HCT116 (cell line): ENCODE measurements around the gene AP1G1. TPM values are rescaled to one million over a fixed set of nuclear protein-coding genes. Genes with fewer than 3 reads are reported as not detected.

ENCODE experiments used
- ATAC-seq: fragments of 200-7000 bp; cut with Tn5 transposase; 2 replicates; pipeline ENCODE4 v1.9.1; 2020; ENCODE audit warnings: mild to moderate bottlenecking, moderate library complexity
- BruUV-seq: library from RNA; stranded (reverse); fragments of 400-500 nt; replicated peaks from 2 replicates; lab custom pipeline; 2021; lab: Mats Ljungman, UMichigan
- CTCF ChIA-PET: fragments of 300-600 bp; sonication (Branson Sonifier 250); formaldehyde crosslinking; loops from one replicate; lab custom pipeline; 2021; ENCODE audit warnings: antibody characterized with exemption; lab: Charles Lee
- POLR2A ChIA-PET: fragments of 300-600, 350-600 bp; sonication (Branson Sonifier 250); formaldehyde crosslinking; loops from one replicate; lab custom pipeline; 2021; ENCODE audit warnings: antibody characterized with exemption; lab: Charles Lee
- RAD21 ChIA-PET, 2 experiments: fragments of 300-600 bp; sonication (Branson Sonifier 250); formaldehyde crosslinking; loops; one replicate each; lab custom pipeline; 2023; ENCODE audit warnings: low total read pairs in 2 of 2; ENCODE audit not compliant: uncharacterized antibody in 2 of 2, unreplicated experiment in 2 of 2, low non-redundant PET in 1 of 2; lab: Charles Lee
- DNase-seq: peaks from one replicate; pipeline ENCODE4 v3.0.0-alpha.2; 2010; ENCODE audit warnings: low read depth, low spot score
- H2AFZ ChIP-seq: fragments of 200-600 bp; shearing (Covaris generic), sonication (generic); 2 replicates; pipeline ENCODE4 v1.6.1; 2017; ENCODE audit warnings: low read depth, mixed run types, mixed read lengths, antibody characterized with exemption, low read length; ENCODE audit not compliant: poor library complexity, severe bottlenecking
- H3K27ac ChIP-seq: 2 replicates; pipeline ENCODE4 v1.5.1; 2012; ENCODE audit warnings: low read depth, low read length
- H3K27me3 ChIP-seq: fragments of 200-600 bp; sonication (generic); 2 replicates; pipeline ENCODE4 v1.6.1; 2016; ENCODE audit warnings: mixed run types, low read length, mixed read lengths; ENCODE audit not compliant: insufficient read depth
- H3K36me3 ChIP-seq, 2 experiments: fragments of 200-500 bp in 1 of 2; fragments of 200-600 bp in 1 of 2; sonication (Bioruptor generic) in 1 of 2; sonication (generic) in 1 of 2; 2 replicates each; pipeline versions ENCODE4 v1.5.1 to v1.6.1; 2014 to 2016; ENCODE audit warnings: low read length in 2 of 2, inconsistent platforms in 1 of 2, mixed read lengths in 1 of 2, mixed run types in 1 of 2; ENCODE audit not compliant: insufficient read depth in 2 of 2, control insufficient read depth in 1 of 2
- H3K4me1 ChIP-seq, 2 experiments: fragments of 200-600 bp in 1 of 2; sonication (generic) in 1 of 2; 2 replicates each; pipeline versions ENCODE4 v1.5.1 to v1.6.1; 2012 to 2017; ENCODE audit warnings: low read length in 2 of 2, inconsistent platforms in 1 of 2, mild to moderate bottlenecking in 1 of 2, mixed read lengths in 1 of 2, mixed run types in 1 of 2, moderate library complexity in 1 of 2; ENCODE audit not compliant: insufficient read depth in 2 of 2, control insufficient read depth in 1 of 2
- H3K4me2 ChIP-seq: fragments of 200-600 bp; sonication (generic); 2 replicates; pipeline ENCODE4 v1.6.1; 2017; ENCODE audit warnings: mixed run types, low read length, mixed read lengths
- H3K4me3 ChIP-seq, 2 experiments: fragments of 200-600 bp in 1 of 2; sonication (generic) in 1 of 2; replicated peaks in 1 of 2; 2 replicates each; pipeline ENCODE4 v1.5.1; 2011 to 2016; ENCODE audit warnings: low read length in 2 of 2, control low read depth in 1 of 2, low read depth in 1 of 2, mild to moderate bottlenecking in 1 of 2, mixed read lengths in 1 of 2, mixed run types in 1 of 2
- H3K79me2 ChIP-seq: fragments of 200-600 bp; sonication (generic); 2 replicates; pipeline ENCODE4 v1.6.1; 2017; ENCODE audit warnings: mild to moderate bottlenecking, mixed run types, low read length, moderate library complexity, mixed read lengths; ENCODE audit not compliant: insufficient read depth
- H3K9ac ChIP-seq: fragments of 200-600 bp; sonication (generic); 2 replicates; pipeline ENCODE4 v1.6.1; 2016; ENCODE audit warnings: low read length, mixed read lengths
- H3K9me2 ChIP-seq: fragments of 200-600 bp; sonication (generic), shearing (Covaris generic); 2 replicates; pipeline ENCODE4 v1.6.1; 2017; ENCODE audit warnings: mixed run types, mild to moderate bottlenecking, moderate library complexity; ENCODE audit not compliant: insufficient read depth
- H3K9me3 ChIP-seq, 2 experiments: fragments of 200-500 bp in 1 of 2; fragments of 200-600 bp in 1 of 2; sonication (Bioruptor generic) in 1 of 2; sonication (generic) in 1 of 2; 2 replicates each; pipeline ENCODE4 v1.6.1; 2014 to 2017; ENCODE audit warnings: low read length in 2 of 2, mixed read lengths in 2 of 2, inconsistent platforms in 1 of 2, low read depth in 1 of 2, mild to moderate bottlenecking in 1 of 2, mixed run types in 1 of 2, moderate library complexity in 1 of 2; ENCODE audit not compliant: control insufficient read depth in 1 of 2, insufficient read depth in 1 of 2
- H4K20me1 ChIP-seq: fragments of 200-600 bp; sonication (generic), shearing (Covaris generic); 2 replicates; pipeline ENCODE4 v1.6.1; 2017; ENCODE audit warnings: mixed run types, mild to moderate bottlenecking, moderate library complexity; ENCODE audit not compliant: insufficient read depth
- CEBPB ChIP-seq: IDR thresholded peaks from 2 replicates; pipeline ENCODE4 v1.6.1; 2012; ENCODE audit warnings: low read depth
- EGR1 ChIP-seq: IDR thresholded peaks from 2 replicates; pipeline ENCODE4 v1.6.1; 2012; ENCODE audit warnings: low read depth
- ELF1 ChIP-seq: IDR thresholded peaks from 2 replicates; pipeline ENCODE4 v1.6.1; 2012; ENCODE audit warnings: low read depth, borderline replicate concordance
- EZH2 ChIP-seq: fragments of 200-600 bp; sonication (generic); IDR thresholded peaks from 2 replicates; pipeline ENCODE4 v1.6.1; 2017; ENCODE audit warnings: antibody characterized with exemption, mixed run types
- EZH2phosphoT487 ChIP-seq: fragments of 200-600 bp; IDR thresholded peaks from 2 replicates; pipeline ENCODE4 v1.6.1; 2018; ENCODE audit warnings: antibody characterized with exemption, borderline replicate concordance
- JUND ChIP-seq: IDR thresholded peaks from 2 replicates; pipeline ENCODE4 v1.6.1; 2012
- POLR2A ChIP-seq: IDR thresholded peaks from 2 replicates; pipeline ENCODE4 v1.7.0; 2011; ENCODE audit warnings: borderline replicate concordance; ENCODE audit not compliant: insufficient read depth, insufficient read length; ENCODE audit errors: extremely low read depth
- RAD21 ChIP-seq: IDR thresholded peaks from 2 replicates; pipeline ENCODE4 v1.6.1; 2012; ENCODE audit warnings: low read depth, mild to moderate bottlenecking
- SP1 ChIP-seq: IDR thresholded peaks from 2 replicates; pipeline ENCODE4 v1.6.1; 2012; ENCODE audit warnings: low read depth
- ZFX ChIP-seq: fragments of 450-650 bp; IDR thresholded peaks from 2 replicates; pipeline ENCODE4 v1.6.1; 2017
- intact Hi-C: fragments of 100-400 bp; cut with micrococcal nuclease; formaldehyde crosslinking; loops from 2 replicates; pipeline ENCODE4 v1.10.0; 2022
- total RNA-seq: library from RNA; stranded (reverse); gene quantifications from one replicate; pipeline ENCODE4 v1.2.1, GENCODE V29; 2021; ENCODE audit not compliant: unreplicated experiment
- TF ChIP-seq, protein P1 (sequence below): IDR thresholded peaks from 2 replicates; pipeline ENCODE4 v1.6.1; 2011; ENCODE audit warnings: mild to moderate bottlenecking, low read length, moderate library complexity; ENCODE audit not compliant: insufficient replicate concordance; ENCODE audit errors: extremely low read depth
- TF ChIP-seq, protein P2 (sequence below): IDR thresholded peaks from 2 replicates; pipeline ENCODE4 v1.6.1; 2012; ENCODE audit warnings: low read depth
- TF ChIP-seq, protein P3 (sequence below): IDR thresholded peaks from 2 replicates; pipeline ENCODE4 v1.6.1; 2012

AP1G1 gene
- total RNA-seq, 1 experiment from 2014 or later, result 70.2 TPM

DNA sequence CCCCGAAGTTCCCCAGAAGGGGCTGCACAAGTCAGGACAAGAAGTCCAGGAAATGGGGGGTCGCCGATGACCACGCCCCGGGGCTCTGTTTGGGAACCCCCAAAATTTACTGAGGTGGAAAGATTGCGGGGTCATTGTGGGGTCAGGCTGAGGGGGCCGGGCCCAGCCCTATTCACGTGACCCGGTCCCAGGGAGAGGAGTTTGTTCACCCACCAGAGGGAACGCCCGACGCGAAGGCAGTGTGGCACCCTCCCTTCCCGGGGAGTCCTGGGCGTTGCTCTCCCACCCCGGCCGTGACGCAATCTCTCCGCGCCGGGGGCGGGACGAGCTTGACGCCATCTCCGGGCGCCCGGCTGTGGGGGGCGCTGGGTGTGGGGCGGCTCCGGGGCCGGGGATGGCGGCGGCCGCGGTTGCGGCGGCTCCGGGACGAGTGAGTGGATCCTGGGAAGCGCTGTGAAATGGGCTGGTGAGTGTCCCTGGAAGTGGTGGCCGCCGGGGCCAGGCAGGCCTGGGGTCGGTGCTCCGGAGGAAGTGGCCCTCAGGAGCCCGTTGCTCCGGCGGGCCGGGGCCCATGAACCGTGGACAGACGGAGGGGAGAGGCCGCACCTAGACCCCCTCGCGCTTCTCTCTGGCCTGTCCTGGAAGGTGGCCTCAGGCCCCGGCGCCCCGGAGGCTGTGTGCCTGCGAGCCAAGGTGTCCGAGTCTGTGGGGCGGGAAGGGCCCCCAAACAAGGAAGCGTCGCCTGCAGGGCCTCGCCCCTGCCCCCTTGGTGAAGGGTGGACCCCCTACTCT is 37.2 kb upstream of the AP1G1 start, which contains the start of gene ATXN1L (continued):
- TF ChIP-seq, protein P1, sequence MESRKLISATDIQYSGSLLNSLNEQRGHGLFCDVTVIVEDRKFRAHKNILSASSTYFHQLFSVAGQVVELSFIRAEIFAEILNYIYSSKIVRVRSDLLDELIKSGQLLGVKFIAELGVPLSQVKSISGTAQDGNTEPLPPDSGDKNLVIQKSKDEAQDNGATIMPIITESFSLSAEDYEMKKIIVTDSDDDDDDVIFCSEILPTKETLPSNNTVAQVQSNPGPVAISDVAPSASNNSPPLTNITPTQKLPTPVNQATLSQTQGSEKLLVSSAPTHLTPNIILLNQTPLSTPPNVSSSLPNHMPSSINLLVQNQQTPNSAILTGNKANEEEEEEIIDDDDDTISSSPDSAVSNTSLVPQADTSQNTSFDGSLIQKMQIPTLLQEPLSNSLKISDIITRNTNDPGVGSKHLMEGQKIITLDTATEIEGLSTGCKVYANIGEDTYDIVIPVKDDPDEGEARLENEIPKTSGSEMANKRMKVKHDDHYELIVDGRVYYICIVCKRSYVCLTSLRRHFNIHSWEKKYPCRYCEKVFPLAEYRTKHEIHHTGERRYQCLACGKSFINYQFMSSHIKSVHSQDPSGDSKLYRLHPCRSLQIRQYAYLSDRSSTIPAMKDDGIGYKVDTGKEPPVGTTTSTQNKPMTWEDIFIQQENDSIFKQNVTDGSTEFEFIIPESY, result no peak
- TF ChIP-seq EGR1, result peak; percentile 42; the same call in 1 of the 2 replicates
- TF ChIP-seq CEBPB, result peak; percentile 68
- TF ChIP-seq EZH2, result no peak
- TF ChIP-seq, protein P2, sequence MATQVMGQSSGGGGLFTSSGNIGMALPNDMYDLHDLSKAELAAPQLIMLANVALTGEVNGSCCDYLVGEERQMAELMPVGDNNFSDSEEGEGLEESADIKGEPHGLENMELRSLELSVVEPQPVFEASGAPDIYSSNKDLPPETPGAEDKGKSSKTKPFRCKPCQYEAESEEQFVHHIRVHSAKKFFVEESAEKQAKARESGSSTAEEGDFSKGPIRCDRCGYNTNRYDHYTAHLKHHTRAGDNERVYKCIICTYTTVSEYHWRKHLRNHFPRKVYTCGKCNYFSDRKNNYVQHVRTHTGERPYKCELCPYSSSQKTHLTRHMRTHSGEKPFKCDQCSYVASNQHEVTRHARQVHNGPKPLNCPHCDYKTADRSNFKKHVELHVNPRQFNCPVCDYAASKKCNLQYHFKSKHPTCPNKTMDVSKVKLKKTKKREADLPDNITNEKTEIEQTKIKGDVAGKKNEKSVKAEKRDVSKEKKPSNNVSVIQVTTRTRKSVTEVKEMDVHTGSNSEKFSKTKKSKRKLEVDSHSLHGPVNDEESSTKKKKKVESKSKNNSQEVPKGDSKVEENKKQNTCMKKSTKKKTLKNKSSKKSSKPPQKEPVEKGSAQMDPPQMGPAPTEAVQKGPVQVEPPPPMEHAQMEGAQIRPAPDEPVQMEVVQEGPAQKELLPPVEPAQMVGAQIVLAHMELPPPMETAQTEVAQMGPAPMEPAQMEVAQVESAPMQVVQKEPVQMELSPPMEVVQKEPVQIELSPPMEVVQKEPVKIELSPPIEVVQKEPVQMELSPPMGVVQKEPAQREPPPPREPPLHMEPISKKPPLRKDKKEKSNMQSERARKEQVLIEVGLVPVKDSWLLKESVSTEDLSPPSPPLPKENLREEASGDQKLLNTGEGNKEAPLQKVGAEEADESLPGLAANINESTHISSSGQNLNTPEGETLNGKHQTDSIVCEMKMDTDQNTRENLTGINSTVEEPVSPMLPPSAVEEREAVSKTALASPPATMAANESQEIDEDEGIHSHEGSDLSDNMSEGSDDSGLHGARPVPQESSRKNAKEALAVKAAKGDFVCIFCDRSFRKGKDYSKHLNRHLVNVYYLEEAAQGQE, result no peak

DNA sequence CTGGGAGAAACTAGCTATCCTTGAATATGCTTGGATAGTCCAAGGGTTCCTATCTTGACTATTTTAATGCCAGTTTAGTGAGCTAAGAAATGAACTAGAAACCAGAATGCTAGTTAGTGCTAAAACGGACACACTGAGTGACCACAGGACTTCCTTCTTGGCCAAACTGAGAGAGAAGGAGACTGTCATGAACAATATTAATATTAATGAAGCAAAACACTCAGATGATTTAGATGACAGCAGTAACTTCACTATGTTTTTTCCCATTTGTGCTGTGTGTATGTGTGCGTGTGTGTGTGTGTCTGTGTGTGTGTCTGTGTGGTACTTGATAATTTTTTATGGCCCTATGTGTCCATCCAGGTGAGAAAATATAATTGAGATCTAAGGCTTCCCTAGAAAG is 34.9 kb upstream of the AP1G1 start:
- Histone ChIP-seq H3K9me2 (no peaks in the 10 kb centered on the region), H3K36me3 (0 out of 4 replicates have a peak, but pooled peaks cover 0 to 9% of the 10 kb centered on the region in 2 experiments)
- DNase-seq (no peak), ATAC-seq (no peak)
- no TSS peak for BruUV-seq
- no peak for TF ChIP-seq CEBPB
- TF ChIP-seq EZH2, result no peak
- no peak for TF ChIP-seq JUND
- TF ChIP-seq, protein P1, result no peak
- TF ChIP-seq RAD21, result no peak
- TF ChIP-seq EGR1, result no peak
- TF ChIP-seq POLR2A, result no peak
- TF ChIP-seq, protein P3, sequence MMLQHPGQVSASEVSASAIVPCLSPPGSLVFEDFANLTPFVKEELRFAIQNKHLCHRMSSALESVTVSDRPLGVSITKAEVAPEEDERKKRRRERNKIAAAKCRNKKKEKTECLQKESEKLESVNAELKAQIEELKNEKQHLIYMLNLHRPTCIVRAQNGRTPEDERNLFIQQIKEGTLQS, result no peak
- TF ChIP-seq ELF1, result no peak
- no peak for TF ChIP-seq SP1
- TF ChIP-seq ZFX, result no peak
- TF ChIP-seq EZH2phosphoT487, result no peak
- TF ChIP-seq, all 23 proteins: peak for 0
- intact Hi-C loops, result no loop called here
- Histone ChIP-seq H3K27ac (no peak overlapping the region), H4K20me1 (no peaks in the 10 kb centered on the region), H3K9me3 (no peaks in the 10 kb centered on the region), H3K4me1 (peaks cover 6 to 23% of the 10 kb centered on the region in 2 experiments), H3K9ac (no peak overlapping the region), H3K79me2 (peaks cover 28% of the 10 kb centered on the region), H3K4me3 (no peak overlapping the region), H2AFZ (no peak overlapping the region), H3K27me3 (no peaks in the 10 kb centered on the region), H3K4me2 (no peak overlapping the region)
- ChIA-PET POLR2A (interaction anchor here (1.3 kb wide), 1 partner anchor 35 kb away, joined by 5 read pairs; the partner anchor contains the start of gene AP1G1), CTCF (interaction anchor here (1.4 kb wide), 1 partner anchor 39 kb away, joined by 4 read pairs; no protein-coding TSS in a partner anchor), RAD21 (no interaction called here)
